ENCODE data around the gene ADSS2.
A peak's percentile ranks its signal among the peaks of the same experiment; 100 is the strongest.
"Not testable (repeated sequence)": the region's sequence is repeated elsewhere in the genome, so short reads cannot be mapped to it uniquely, and the experiment has no call there.

Gene ADSS2

DNA sequence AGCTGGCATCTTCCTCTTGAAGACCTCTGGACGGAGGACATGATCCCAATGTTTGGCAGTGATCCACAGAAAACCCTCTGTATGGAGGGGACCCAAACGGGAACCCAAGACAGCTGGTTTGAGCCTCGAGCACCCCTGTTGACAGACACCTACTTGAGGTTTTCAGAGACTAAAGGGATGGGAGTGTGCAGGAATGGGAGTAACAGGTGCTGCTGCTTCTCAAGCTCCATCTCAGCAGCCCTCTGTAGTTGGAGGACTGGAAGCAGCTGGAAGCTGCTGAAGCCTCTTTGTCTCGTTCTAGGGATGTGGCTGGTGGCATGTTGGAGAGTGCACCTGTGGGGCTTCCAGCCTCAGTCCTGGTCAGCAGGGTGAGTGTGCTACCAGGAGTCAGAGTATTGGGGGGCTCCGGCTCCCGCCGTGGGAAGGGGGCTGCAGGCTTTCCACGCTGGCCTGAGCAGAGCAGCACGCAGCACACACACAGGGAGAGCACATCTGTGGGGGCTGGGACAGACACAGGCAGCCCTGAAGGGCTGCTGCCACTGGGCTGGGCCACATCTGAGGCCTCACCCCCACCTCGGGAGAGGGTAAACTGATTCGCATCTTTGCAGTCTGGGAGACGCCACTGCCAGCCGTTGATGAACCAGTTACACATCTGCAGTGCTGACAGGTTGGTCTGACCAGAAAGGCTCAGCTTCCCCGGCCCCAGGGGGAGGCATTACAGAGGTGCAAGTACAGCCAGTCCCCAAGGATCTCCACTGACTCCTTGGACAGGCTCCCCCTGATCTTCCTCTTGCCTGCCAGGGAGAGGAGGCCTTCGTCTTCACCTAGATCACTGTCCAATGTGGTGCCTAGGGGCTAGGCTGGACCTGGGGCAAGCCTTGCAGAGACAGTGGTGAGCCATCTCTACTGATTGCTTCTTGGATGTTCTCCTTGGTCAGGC lies 56.6 kb downstream of the ADSS2 start:
- no peak for DNase-seq

- no peak for DNase-seq
Observed at GRCh38 chr1:244394346-244394745, 57.4 kb downstream of the ADSS2 start.

DNA sequence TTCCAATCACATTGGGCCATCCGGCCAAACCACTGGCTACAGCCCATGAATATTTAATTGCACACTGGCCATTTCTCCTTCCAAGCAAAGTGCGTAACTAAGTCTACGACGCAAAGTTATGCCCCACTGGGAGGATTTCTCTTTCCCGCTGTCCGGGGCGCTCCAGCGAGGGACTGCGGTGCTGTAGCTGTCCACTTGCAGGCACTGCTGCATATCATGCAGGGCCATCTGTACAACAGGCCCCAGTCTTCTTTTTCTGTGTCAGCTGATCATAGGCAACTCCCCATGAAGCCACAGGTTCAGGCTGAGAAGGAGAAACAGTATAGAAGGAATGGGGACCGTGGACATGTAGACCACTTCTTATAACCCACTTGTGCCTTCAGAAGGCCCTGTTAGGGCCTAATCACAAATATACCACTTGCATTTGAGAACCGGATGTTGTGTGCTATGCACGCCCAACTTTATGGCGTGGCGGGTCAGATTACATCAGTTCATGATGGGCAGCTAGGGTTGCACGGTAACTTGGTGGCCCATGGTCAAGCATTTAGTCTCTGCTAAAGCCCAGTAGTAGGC lies 58.0 kb downstream of the ADSS2 start:
- no peak for DNase-seq

DNA sequence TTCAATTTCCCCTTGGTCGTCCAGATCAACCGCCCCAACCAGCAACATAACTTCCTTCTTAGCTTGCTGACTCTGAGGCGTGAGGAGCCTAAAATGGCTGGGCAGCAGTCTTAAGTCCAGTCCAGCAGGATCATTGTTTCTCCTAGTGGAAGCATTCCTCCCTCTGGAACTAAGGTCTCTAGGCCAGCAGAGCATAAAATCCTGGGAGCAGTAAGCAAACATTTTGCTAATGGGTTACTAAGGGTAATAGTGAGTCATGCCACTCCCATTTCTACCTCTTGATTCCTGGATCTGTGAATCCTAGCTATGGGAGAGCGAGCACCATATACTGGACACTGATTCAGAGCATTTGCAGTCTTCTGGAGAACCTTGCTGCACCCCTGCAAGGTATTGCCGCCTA lies 59.9 kb downstream of the ADSS2 start:
- no peak for DNase-seq

GRCh38 chr1:244388961-244389360 lies 62.7 kb downstream of the ADSS2 start:
- no peak for DNase-seq

DNA sequence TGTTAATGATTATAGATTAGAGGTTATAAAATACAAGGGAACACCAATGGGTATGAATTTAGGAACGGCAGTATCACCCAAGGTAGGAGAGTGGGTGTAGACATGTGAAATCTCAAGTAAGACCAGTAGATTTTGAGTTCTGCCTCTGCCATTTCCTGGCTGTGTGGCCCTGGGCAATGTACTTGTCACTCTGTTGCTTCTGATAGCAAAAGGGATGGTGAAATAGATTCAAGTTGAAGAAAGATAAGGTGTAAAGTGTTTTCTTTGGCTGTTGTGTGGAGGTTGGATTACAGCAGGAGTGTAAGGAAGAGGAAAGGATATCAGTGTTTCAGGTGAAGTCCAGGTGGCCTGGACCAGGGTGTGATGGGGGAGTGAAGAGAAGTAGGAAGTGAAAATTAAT lies 64.3 kb downstream of the ADSS2 start:
- no peak for DNase-seq

DNA sequence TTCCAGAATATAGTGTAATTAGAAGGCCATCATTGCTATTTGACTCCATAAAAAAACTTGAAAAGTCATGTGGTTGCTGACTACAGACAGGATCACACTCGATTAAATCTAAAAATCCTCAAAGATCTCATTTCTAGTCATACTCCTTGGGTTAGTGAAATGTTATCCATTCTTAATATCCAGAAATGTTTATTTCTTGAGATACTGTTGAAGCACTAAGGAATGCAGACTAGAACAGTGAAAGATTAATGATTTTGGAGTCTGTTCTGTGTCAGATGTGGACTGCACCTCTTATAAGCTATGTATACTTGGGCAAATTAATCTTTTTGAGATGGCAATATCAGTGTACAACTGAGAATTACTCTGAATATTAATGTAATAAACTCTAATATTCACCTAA lies 65.1 kb downstream of the ADSS2 start:
- DNase-seq: no peak

- no peak for DNase-seq
Observed at GRCh38 chr1:244384066-244384465, 67.6 kb downstream of the ADSS2 start.

- DNase-seq: no peak
Observed at GRCh38 chr1:244383278-244383884, 68.3 kb downstream of the ADSS2 start.

- DNase-seq: no peak
Observed at GRCh38 chr1:244381878-244382565, 69.7 kb downstream of the ADSS2 start.

DNA sequence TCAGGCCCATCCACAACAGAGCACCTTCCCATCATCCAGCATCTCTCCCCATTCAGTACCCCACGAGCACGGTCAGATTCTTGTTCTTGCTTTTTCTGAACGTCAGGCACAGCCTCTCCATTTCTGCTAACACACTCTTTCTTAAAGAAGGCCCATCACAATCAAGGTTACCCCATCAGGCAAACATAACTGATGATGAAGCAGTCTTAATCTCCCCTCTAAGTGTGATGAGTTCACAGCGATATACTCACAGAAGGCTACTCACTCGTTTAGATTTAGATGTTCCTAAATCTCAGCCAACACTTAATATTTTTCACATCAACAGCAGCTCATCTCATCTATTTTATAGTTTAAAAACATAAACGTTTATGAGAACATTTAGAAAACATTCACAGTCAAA lies 75.6 kb downstream of the ADSS2 start:
- no peak for DNase-seq

GRCh38 chr1:244375051-244375450 lies 76.7 kb downstream of the ADSS2 start:
- no peak for DNase-seq

DNA sequence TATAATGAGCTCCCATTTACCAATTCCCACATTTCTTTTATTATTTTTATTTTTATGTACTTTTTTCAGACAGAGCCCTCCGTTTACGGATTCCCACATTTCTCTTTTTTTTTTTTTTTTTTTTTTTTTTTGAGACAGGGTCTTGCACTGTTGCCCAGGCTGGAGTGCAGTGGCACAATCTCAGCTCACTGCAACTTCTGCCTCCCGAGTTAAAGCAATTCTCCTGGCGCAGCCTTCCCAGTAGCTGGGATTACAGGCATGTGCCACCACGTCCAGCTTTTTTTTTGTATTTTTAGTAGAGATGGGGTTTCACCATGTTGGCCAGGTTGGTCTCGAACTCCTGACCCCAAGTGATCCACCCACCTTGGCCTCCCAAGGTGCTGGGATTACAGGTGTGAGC lies 77.2 kb downstream of the ADSS2 start:
- not testable (repeated sequence) for DNase-seq

DNA sequence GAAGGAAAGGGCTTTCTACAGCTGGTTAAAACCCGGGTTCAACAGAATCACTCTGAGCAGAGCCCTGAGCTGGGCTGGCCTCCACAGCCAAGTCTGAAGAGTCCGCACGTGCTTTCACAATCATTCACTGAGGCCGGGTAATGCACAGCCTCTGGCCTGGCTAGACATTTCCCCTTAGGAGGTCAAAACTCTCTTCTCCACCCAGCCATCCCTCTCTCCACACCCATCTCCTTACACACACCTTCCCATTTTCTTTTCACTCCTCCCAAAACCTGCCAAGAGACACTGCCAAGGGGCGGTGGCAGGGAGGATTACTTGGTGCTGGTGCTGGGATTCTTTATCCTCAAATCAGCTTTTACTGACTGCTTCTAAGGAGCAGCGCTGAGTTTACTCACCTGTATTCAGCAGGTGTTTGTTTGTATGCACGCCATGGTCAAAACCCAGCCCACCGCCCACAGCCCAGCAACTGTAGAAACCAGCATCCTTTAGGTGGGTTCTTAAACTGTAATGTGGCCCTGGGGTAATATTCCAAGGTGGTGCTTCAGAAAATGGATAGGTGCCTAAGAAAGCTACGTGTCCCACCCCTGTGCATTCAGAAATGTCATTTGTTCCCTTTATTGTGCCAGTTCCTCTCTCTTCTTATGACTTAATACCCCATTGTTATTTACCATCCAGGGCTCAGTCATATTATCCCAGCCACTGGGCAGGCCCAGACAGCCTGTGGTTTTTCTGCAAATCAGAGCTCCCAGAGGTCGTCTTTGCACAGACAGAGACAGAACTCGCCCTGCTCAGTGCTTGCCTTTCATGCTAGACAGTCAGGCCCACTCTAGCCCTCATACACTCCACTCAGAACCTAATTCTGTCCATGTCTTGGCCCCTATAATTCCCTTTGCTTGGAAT lies 80.2 kb downstream of the ADSS2 start:
- peak; percentile 81 for DNase-seq

DNA sequence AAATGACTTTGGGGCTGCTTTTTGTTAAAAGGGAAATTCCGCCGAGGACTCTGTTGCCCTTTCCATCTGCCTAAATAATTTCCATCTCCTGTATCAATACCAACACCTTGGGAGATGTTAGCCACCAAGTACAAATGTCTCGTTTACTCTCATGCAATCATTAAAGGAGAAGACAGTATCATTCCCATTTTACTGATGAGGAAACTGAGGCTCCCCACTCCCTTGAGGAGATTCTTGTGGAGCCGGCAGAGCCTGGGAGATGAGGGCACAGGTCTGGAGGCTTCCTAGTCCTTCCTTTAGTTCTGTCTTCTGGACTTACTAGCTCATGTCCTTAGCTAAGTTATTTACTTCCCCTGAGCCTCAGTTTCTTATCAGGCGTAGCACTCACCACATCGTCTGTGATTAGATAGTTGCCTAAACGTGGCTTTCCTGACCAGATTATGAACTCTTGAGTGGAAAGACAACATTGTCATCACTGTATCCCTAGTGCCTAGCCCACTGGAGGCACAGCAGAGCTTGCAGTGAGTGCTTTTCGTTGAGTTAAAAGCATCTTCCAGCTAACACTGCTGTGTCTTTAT lies 81.6 kb downstream of the ADSS2 start:
- no peak for DNase-seq

- no peak for DNase-seq
Observed at GRCh38 chr1:244369256-244370057, 82.3 kb downstream of the ADSS2 start.

DNA sequence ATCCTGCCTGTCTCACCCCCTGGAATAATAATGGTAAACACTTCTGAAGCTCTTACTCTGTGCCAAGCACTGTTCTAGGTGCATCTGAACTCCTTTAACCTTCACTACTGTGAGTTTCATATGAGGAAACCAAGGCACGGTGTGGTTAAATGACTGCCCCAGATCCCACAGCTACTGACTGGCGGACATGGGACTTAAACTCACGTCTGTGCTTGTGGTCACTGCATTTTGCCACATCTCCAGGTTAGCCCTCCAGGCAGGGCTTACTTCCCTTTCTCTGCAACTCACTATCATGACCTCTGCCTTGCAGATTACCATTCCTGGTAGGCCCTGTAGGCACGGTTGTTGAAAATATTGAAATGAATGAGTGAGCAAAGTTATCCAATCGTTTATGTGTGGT lies 83.4 kb downstream of the ADSS2 start:
- DNase-seq: no peak

- no peak for DNase-seq
Observed at GRCh38 chr1:244367399-244368114, 84.2 kb downstream of the ADSS2 start.

- DNase-seq: no peak
Observed at GRCh38 chr1:244365809-244366208, 85.9 kb downstream of the ADSS2 start.

GRCh38 chr1:244365262-244365661 lies 86.4 kb downstream of the ADSS2 start:
- not testable (repeated sequence) for DNase-seq
